ENCODE data around the gene ZBTB39. TPM values are rescaled to one million over a fixed set of nuclear protein-coding genes. Genes with fewer than 3 reads are reported as not detected.

Gene ZBTB39
- total and polyA plus RNA-seq, 2 of the 8 experiments (the other 6 are each of a cell fraction or from before 2014, with no cell fraction given), result 19.3 to 25.0 TPM

GRCh38 chr12:57005980-57006808 lies at the start of gene ZBTB39 (continued):
- TF ChIP-seq HDAC6 (IDR thresholded peaks at IDR 0.05; ENCODE audit: low read depth, low read length) (no peak), RBBP5 (IDR thresholded peaks at IDR 0.05; ENCODE audit: borderline replicate concordance, low read depth, low read length) (no peak), RFX5 (IDR thresholded peaks at IDR 0.05; ENCODE audit: borderline replicate concordance, low read depth, low read length) (no peak), GTF2F1 (IDR thresholded peaks at IDR 0.05; ENCODE audit: borderline replicate concordance, low read depth, low read length) (0 out of 2 replicates have a peak, but pooled peaks have one; percentile 19), EP300 (IDR thresholded peaks at IDR 0.05; ENCODE audit: borderline replicate concordance in 1 of 2, low read depth in 2 of 2, low read length in 2 of 2) (no peak), TAF7 (optimal IDR thresholded peaks at IDR 0.05; ENCODE audit: borderline replicate concordance, low read depth, low read length) (peak; percentile 12), PHF8 (conservative IDR thresholded peaks at IDR 0.05; ENCODE audit: low read depth, low read length) (peak; percentile 95), KDM1A (IDR thresholded peaks at IDR 0.05; ENCODE audit: borderline replicate concordance, low read length) (no peak), E2F6 (IDR thresholded peaks at IDR 0.05) (no peak), CREB1 (IDR thresholded peaks at IDR 0.05) (no peak), RNF2 (IDR thresholded peaks at IDR 0.05; ENCODE audit: borderline replicate concordance, low read depth, low read length, missing control alignments, poor library complexity, severe bottlenecking) (no peak), RXRA (IDR thresholded peaks at IDR 0.05; ENCODE audit: insufficient read depth, low read depth, low read length) (no peak)

Data from H1 (cell line).